Upper lobe of left lung (tissue), 4 donors: ENCODE measurements around the gene MAP3K14.

Experiments used
- EP300 ChIP-seq, 4 donors: sonication (generic); formaldehyde crosslinking; IDR thresholded peaks; one replicate each; pipeline ENCODE4 v1.5.1; 2017; ENCODE audit warnings: antibody characterized with exemption in 4 of 4, control low read depth in 2 of 4
- POLR2A ChIP-seq, 4 donors: fragments of 450-650 bp; IDR thresholded peaks; one replicate each; pipeline ENCODE4 v1.5.1; 2016 to 2017; ENCODE audit warnings: antibody characterized with exemption in 4 of 4, mild to moderate bottlenecking in 2 of 4
- POLR2AphosphoS5 ChIP-seq, 2 donors: sonication (generic); formaldehyde crosslinking; IDR thresholded peaks; one replicate each; pipeline ENCODE4 v1.5.1; 2017; ENCODE audit warnings: antibody characterized with exemption in 2 of 2
- TF ChIP-seq, protein P1 (sequence below), 6 experiments: fragments of 450-650 bp in 4 of 6; fragments of 200-600 bp in 2 of 6; sonication (generic) in 2 of 6; IDR thresholded peaks; one replicate each; pipeline ENCODE4 v1.5.1; 2016 to 2019; ENCODE audit warnings: antibody characterized with exemption in 6 of 6

DNA sequence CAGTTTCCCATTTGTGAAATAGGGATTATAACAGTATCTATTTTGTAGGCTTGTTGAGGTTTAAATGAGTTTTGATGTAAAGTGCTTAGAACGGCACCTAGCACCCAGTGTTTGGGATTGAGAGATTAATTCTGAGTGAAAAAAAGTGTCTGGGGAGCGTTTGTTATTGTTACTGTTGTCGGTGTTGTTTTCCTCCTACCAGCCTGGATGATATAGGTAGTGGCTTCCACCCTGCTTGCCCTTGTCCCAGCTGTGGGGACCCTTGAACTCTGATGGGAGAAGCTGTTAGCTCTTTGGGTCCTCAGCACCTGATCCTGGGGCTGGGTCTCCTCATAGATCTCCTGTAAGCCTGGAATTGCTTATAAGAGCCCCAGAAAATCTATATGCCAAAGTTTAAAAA, 90.2 kb downstream of the MAP3K14 start:
- TF ChIP-seq POLR2AphosphoS5 (IDR thresholded peaks at IDR 0.05), result no peak
- TF ChIP-seq, protein P1, sequence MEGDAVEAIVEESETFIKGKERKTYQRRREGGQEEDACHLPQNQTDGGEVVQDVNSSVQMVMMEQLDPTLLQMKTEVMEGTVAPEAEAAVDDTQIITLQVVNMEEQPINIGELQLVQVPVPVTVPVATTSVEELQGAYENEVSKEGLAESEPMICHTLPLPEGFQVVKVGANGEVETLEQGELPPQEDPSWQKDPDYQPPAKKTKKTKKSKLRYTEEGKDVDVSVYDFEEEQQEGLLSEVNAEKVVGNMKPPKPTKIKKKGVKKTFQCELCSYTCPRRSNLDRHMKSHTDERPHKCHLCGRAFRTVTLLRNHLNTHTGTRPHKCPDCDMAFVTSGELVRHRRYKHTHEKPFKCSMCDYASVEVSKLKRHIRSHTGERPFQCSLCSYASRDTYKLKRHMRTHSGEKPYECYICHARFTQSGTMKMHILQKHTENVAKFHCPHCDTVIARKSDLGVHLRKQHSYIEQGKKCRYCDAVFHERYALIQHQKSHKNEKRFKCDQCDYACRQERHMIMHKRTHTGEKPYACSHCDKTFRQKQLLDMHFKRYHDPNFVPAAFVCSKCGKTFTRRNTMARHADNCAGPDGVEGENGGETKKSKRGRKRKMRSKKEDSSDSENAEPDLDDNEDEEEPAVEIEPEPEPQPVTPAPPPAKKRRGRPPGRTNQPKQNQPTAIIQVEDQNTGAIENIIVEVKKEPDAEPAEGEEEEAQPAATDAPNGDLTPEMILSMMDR (IDR thresholded peaks at IDR 0.05), result no peak
- no peak for TF ChIP-seq POLR2A (IDR thresholded peaks at IDR 0.05)
- TF ChIP-seq EP300 (IDR thresholded peaks at IDR 0.05), result no peak
